HG03066 (cell line): ENCODE results near the gene PHF21B.

Source experiments
- ATAC-seq: cut with Tn5 transposase; IDR thresholded peaks from one replicate; pipeline ENCODE4 v1.9.1; 2021; ENCODE audit warnings: low read depth; ENCODE audit not compliant: unreplicated experiment

The PHF21B gene

DNA sequence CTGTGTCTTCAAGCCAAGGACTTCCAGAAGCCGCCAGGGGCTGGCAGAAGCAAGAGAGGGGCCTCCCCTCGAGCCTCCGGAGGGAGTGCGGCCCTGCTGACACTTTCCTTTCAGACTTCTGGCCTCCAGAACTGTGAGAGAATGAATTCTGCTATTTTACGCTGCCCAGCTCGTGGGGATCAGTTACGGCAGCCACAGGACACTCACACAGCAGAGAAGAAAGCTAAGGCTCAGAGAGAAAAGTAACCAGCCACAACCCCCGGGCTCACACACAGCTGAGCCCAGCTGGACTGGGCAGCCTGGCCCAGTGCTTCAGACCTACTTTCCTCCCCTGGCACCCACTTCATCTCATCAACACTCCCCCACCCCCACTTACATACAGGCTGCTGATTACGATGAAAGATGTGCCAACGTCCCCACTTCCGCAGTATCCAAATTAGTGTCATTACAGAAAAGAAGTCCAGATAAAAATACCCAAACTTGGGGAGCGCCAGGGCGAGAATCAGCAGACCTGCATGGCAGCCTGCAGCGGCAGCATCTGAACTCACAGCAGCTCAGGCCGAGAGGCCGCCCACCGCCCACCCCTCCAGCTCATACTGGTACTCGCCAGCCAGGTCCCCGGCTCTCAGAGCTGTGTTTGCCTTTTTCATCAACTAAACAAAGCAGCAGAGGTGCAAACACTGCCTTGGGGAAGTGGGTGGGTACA, 15.3 kb downstream of the PHF21B start:
- no peak for ATAC-seq

GRCh38 chr22:44992166-44992565, 17.6 kb downstream of the PHF21B start:
- no peak for ATAC-seq

DNA sequence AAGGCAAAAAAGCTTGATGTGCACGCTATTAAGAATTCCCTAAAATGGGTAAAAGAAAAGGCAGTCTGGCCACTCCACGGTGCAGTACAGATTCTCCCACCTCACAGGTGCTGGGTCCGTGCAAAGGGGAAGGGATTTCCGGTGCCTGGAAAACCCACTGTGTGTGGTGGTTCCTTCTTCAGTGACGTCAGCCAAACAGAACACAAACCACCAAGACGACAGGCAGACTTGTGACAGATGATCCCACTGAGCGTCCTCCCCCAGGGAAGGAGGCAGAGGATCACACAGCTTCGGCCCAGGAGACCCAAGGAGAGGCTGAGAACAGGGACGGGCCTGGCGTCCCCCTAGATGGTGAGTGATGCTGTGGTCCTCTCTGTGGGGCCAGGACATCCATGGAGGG, 18.6 kb downstream of the PHF21B start:
- no peak for ATAC-seq

- ATAC-seq, result no peak
Observed at GRCh38 chr22:44990810-44991209, 19.0 kb downstream of the PHF21B start.

DNA sequence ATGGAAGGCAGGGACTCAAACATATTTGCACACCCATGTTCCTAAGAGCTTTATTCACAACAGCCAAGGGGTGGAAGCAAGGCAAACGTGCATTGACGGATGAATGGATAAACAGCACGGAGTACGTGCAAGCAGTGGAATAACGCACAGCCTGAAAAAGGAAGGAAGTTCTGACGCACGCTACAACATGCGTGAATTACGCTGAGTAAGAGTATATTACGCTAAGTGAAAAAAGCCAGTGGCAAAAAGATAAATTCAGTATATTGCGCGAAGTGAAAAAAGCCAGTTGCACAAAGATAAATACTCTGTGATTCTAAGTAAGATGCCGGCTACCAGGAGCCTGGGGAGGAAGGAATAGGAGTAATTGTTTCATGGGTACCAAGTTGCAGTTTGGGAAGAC, 19.5 kb downstream of the PHF21B start:
- no peak for ATAC-seq

DNA sequence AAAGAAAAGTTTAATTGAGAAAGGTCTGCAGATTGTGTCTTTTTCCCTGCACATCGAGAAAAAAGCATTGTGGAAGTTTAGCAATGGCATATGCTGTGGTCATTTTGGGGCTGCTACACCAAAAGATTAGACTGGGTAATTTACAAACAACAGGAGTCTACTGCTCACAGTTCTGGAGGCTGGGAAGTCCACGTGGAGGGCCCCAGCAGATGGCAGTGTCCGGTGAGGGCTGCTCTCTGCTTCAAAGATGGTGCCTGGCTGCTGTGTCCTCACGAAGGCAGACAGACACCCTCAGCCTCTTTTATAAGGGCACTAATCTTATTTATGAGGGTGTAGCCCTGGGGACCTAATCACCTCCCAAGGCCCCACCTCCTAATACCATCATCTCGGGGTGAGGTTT, 21.1 kb downstream of the PHF21B start:
- ATAC-seq, result no peak

GRCh38 chr22:44986926-44987325, 22.9 kb downstream of the PHF21B start:
- no peak for ATAC-seq

DNA sequence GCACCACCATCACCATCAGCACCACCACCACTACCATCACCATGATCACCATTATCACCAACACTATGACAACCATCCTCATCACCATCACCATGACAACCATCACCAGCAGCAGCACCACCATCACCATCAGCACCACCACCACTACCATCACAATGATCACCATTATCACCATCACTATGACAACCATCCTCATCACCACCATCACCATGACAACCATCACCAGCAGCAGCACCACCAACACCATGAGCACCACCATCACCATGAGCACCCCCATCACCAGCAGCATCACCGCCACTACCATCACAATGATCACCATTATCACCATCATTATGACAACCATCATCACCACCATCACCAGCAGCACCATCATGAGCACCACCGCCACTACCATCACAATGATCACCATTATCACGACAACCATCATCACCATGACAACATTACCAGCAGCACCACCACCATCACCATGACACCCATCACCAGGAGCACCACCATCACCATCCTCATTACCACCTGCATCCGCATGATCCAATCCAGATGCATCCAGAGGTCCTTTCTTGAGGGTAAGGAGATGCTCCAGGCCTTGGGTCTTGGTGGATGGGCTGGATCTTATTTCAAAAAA, 23.8 kb downstream of the PHF21B start:
- no peak for ATAC-seq

DNA sequence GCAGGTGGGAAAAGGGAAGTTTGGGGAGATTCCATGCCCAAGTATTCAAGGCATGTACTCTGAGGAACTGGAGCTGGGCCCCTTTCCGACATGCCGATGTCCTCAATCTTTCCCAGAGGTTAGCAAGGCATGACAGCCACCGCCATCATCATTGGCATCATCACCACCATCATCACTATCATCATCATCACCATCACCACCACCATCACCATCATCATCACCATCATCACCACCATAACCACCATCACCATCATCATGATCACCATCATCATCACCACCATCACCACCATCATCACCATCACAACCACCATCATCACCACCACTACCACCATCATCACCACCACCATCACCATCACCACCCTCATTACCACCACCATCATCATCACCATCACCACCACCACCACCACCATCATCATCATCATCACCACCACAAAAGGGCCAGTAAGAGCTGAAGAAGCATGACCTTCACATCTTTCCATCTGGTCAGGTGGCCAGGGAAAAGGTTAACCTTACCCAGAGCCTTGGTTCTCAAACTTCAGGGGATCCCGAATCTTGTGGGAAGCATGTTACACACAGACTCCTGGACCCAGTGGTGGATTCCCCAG, 25.8 kb downstream of the PHF21B start:
- ATAC-seq, result no peak

DNA sequence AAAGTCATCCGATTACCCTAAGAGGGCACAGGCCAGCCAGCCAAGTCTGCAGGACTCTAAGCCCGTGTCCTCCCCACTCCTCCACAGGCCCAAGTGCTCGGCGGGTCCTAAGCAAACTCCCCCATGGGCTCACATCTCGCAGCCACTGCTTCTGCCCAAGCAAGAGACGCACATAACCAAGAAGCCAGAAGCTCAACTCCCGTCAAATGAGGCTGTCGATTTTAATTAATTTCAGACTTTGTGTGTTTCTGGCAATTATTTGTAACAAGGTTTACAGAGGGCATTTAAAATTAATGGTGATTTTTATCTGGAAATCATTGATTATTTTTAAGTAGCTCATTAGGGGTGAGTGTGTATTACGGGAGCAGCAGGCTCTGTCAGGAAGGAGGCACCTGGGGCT, 27.4 kb downstream of the PHF21B start:
- ATAC-seq, result no peak

- ATAC-seq, result no peak
Observed at GRCh38 chr22:44981857-44982256, 27.9 kb downstream of the PHF21B start.

GRCh38 chr22:44979154-44979553, 30.7 kb downstream of the PHF21B start:
- no peak for ATAC-seq

DNA sequence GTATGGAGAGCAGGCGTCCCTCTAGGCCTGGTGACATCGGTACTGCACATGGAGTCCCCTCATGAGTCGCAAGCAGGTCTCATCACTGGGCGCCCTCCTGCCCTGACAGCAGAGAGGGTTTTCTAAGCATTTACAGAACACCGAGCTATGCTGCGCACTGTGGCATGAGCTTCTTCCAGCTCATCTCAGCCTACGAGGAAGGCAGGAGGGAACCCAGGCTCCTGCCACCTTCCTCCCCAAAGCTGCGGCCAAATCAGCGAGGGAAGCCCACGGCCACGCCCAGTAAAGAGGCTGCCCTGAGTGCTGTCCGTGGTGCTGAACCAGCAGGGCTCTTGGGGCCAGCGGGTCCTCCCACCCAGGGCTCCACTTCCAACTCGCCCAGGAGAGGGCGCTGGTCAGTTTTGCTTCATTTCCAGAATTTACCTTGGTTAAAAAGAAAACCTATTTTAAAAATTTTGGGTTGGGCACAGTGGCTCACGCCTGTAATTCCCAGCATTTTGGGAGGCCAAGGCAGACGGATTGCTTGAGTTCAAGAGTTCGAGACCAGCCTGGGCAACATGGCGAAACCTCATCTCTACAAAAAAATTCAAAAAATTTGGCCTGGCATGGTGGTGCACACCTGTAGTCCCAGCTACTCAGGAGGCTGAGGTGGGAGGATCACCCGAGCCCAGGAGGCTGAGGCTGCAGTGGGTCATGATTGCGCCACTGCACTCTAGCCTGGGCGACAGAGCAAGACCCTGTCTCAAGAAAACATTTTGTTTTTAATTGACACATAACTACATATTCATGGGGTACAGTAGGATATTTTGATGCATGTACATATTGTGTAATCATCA, 34.2 kb downstream of the PHF21B start:
- ATAC-seq, result no peak

DNA sequence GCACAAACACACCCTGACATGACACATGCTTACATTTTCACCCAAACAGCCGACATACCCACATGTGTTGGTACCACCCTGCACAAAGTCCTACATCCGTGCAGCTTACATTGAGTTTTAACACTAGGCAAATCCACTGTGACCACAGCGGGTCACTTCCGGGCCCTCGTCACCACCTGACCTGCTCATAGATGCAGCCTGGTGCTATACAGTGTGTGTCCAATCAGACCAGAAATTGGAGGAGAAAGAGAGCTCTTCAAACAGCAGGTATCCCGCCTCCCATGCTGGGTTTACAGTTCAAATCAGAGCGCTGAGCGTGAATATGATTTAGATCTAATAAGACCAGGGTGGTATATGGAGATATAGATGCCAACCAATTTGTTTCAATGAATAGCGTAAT, 35.4 kb downstream of the PHF21B start:
- no peak for ATAC-seq

- ATAC-seq, result no peak
Observed at GRCh38 chr22:44973829-44974228, 36.0 kb downstream of the PHF21B start.

- no peak for ATAC-seq
Observed at GRCh38 chr22:44972363-44973083, 37.3 kb downstream of the PHF21B start.

DNA sequence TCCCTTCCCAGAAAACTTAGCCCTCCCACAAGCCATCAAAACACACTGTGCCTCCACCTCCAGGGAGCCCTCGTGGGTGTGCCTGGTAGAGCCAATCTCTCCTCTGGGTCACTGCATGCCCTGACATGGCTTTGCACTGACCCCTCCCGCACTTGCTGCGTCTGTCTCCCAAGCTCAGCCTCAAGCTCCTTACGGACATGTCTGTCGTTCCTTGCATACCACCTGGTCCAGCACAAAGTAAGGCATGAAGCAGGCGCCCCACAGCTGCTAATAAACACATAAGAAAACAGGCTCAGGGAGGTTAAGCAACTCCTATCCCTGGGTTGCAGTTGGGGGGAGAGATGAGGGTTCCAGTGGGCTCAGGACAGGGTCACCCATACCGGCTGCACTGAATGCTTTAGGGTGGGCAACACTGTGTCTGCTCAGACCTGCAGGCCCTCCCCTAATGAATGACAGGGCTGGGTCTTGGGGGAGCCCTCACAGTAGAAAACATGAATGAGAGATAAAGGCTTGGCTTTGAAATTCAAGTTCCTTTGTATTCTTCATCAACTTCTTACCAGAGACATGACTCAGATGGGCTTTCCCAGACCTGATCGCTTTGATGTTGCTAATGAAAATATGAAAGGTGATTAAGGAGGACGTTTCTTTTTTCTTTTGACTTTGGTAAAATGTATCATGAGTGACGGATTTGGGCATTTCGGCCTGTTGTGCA, 38.0 kb downstream of the PHF21B start:
- ATAC-seq, result no peak

- ATAC-seq, result no peak
Observed at GRCh38 chr22:44970291-44970690, 39.5 kb downstream of the PHF21B start.

DNA sequence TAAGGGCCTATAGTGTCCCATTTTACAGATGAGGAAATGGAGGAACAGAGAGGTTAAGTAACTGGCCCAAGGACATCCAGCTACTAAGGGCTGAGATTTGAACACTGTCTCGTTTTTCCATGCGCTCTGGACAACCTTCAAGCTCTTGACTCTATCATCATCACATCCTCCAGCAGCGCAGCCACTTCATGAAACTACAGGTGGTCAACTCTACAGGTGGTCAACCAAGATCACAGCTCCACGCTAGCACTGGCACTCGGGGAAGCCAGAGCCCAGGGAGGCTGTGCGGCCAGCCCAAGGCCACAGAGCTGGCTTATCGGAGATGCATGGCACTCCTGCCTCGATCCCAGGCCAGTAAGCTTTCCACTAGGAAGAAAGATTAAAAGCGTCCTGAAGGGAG, 40.0 kb downstream of the PHF21B start:
- no peak for ATAC-seq

- ATAC-seq, result no peak
Observed at GRCh38 chr22:44968736-44969135, 41.1 kb downstream of the PHF21B start.
